ENCODE data around the gene GRM8. TPM values are rescaled to one million over a fixed set of nuclear protein-coding genes. Genes with fewer than 3 reads are reported as not detected.
"Not testable (repeated sequence)": the region's sequence is repeated elsewhere in the genome, so short reads cannot be mapped to it uniquely, and the experiment has no call there.

The GRM8 gene
- total RNA-seq, 8 experiments from 2014 or later, result 0.35 to 4.8 (median 2.7) TPM; not detected in 1

GRCh38 chr7:126907657-126908056, 345.1 kb downstream of the GRM8 start:
- in situ Hi-C loops (cut with MboI; ENCODE audit: low pct_unique_long_range_greater_than_20kb in 2 of 9, low sequenced_read_pairs in 9 of 9, unreplicated experiment in 9 of 9); H3K27ac ChIP-seq; ATAC-seq (replicated peaks in 6 of 8); H3K4me3 ChIP-seq; H3K4me1 ChIP-seq (replicated peaks in 1 of 2): not testable (repeated sequence)
- 29 to 100% (median 88%) methylated on average over 1 to 4 of the region's 6 CpGs; no CpG with 5 or more reads in 2 of the 10 experiments for WGBS, 10 experiments

- in situ Hi-C loops (cut with MboI; ENCODE audit: low pct_unique_long_range_greater_than_20kb in 2 of 9, low sequenced_read_pairs in 9 of 9, unreplicated experiment in 9 of 9); H3K4me1 ChIP-seq (replicated peaks in 1 of 2); H3K4me3 ChIP-seq; H3K27ac ChIP-seq; ATAC-seq (replicated peaks in 6 of 8): not testable (repeated sequence)
- WGBS, 10 experiments, result 0 to 83% (median 63%) methylated on average over 2 of the region's 2 CpGs; no CpG with 5 or more reads in 2 of the 10 experiments
These were observed 347.5 kb downstream of the GRM8 start for GRCh38 chr7:126905255-126905654.

- ATAC-seq (replicated peaks in 6 of 8), result not testable (repeated sequence)
These were observed 351.5 kb downstream of the GRM8 start for GRCh38 chr7:126901041-126901765.

GRCh38 chr7:126887980-126888379, 364.8 kb downstream of the GRM8 start:
- peaks cover 4 to 10% of the 10 kb centered on the region in 2 donors for H3K4me1 ChIP-seq (replicated peaks in 1 of 2)
- H3K4me3 ChIP-seq; in situ Hi-C loops (cut with MboI; ENCODE audit: low pct_unique_long_range_greater_than_20kb in 2 of 9, low sequenced_read_pairs in 9 of 9, unreplicated experiment in 9 of 9); H3K27ac ChIP-seq: not testable (repeated sequence)
- ATAC-seq (replicated peaks in 6 of 8), result peak in 5 of 8 experiments; percentile 64 to 72 (median 70)
- 0% methylated on average over 1 of the region's 1 CpG; no CpG with 5 or more reads in 9 of the 10 experiments for WGBS, 10 experiments

More at GRCh38 chr7:126901041-126901765, 351.5 kb downstream of the GRM8 start:
- H3K4me1 ChIP-seq (replicated peaks in 1 of 2); H3K27ac ChIP-seq; in situ Hi-C loops (cut with MboI; ENCODE audit: low pct_unique_long_range_greater_than_20kb in 2 of 9, low sequenced_read_pairs in 9 of 9, unreplicated experiment in 9 of 9); H3K4me3 ChIP-seq: not testable (repeated sequence)
- WGBS, 10 experiments, result 17 to 100% (median 60%) methylated on average over 1 to 3 of the region's 6 CpGs; no CpG with 5 or more reads in 4 of the 10 experiments

GRCh38 chr7:126887560-126887959, 365.2 kb downstream of the GRM8 start:
- H3K4me3 ChIP-seq; in situ Hi-C loops (cut with MboI; ENCODE audit: low pct_unique_long_range_greater_than_20kb in 2 of 9, low sequenced_read_pairs in 9 of 9, unreplicated experiment in 9 of 9); H3K27ac ChIP-seq: not testable (repeated sequence)
- H3K4me1 ChIP-seq (replicated peaks in 1 of 2), result peaks cover 4 to 10% of the 10 kb centered on the region in 2 donors
- ATAC-seq (replicated peaks in 6 of 8), result peak in 5 of 8 experiments; percentile 89 to 95 (median 93)
- WGBS, 10 experiments, result 40 to 50% methylated on average over 1 to 2 of the region's 4 CpGs; no CpG with 5 or more reads in 8 of the 10 experiments

GRCh38 chr7:126882730-126883129, 370.0 kb downstream of the GRM8 start:
- ATAC-seq (replicated peaks in 6 of 8); in situ Hi-C loops (cut with MboI; ENCODE audit: low pct_unique_long_range_greater_than_20kb in 2 of 9, low sequenced_read_pairs in 9 of 9, unreplicated experiment in 9 of 9); H3K4me3 ChIP-seq; H3K4me1 ChIP-seq (replicated peaks in 1 of 2); H3K27ac ChIP-seq: not testable (repeated sequence)
- WGBS, 10 experiments, result 100% methylated on average over 1 of the region's 1 CpG; no CpG with 5 or more reads in 8 of the 10 experiments

- in situ Hi-C loops (cut with MboI; ENCODE audit: low pct_unique_long_range_greater_than_20kb in 2 of 9, low sequenced_read_pairs in 9 of 9, unreplicated experiment in 9 of 9); H3K4me3 ChIP-seq; H3K27ac ChIP-seq; H3K4me1 ChIP-seq (replicated peaks in 1 of 2): not testable (repeated sequence)
- 53 to 100% (median 100%) methylated on average over 1 to 2 of the region's 2 CpGs; no CpG with 5 or more reads in 7 of the 10 experiments for WGBS, 10 experiments
- peak in 1 of 8 experiments; percentile 18 for ATAC-seq (replicated peaks in 6 of 8)
These were observed 370.8 kb downstream of the GRM8 start for GRCh38 chr7:126881908-126882307.

GRCh38 chr7:126881315-126881714, 371.4 kb downstream of the GRM8 start:
- H3K27ac ChIP-seq, result no peak overlapping the region
- H3K4me1 ChIP-seq (replicated peaks in 1 of 2), result no peaks in the 10 kb centered on the region
- no peak for ATAC-seq (replicated peaks in 6 of 8)
- in situ Hi-C loops (cut with MboI; ENCODE audit: low pct_unique_long_range_greater_than_20kb in 2 of 9, low sequenced_read_pairs in 9 of 9, unreplicated experiment in 9 of 9), result no loop called here
- WGBS, 10 experiments, result 50 to 100% (median 94%) methylated on average over 1 to 4 of the region's 4 CpGs; no CpG with 5 or more reads in 5 of the 10 experiments
- no peak overlapping the region for H3K4me3 ChIP-seq

- H3K27ac ChIP-seq; in situ Hi-C loops (cut with MboI; ENCODE audit: low pct_unique_long_range_greater_than_20kb in 2 of 9, low sequenced_read_pairs in 9 of 9, unreplicated experiment in 9 of 9); H3K4me1 ChIP-seq (replicated peaks in 1 of 2); H3K4me3 ChIP-seq; ATAC-seq (replicated peaks in 6 of 8): not testable (repeated sequence)
- WGBS, 10 experiments, result 0 to 100% (median 82%) methylated on average over 1 to 3 of the region's 3 CpGs; no CpG with 5 or more reads in 4 of the 10 experiments
These were observed 376.2 kb downstream of the GRM8 start for GRCh38 chr7:126876536-126876935.

GRCh38 chr7:126856691-126857291, 395.9 kb downstream of the GRM8 start:
- in situ Hi-C loops (cut with MboI; ENCODE audit: low pct_unique_long_range_greater_than_20kb in 2 of 9, low sequenced_read_pairs in 9 of 9, unreplicated experiment in 9 of 9), result no loop called here
- no peaks in the 10 kb centered on the region for H3K4me1 ChIP-seq (replicated peaks in 1 of 2)
- no peak overlapping the region for H3K27ac ChIP-seq
- no peak for ATAC-seq (replicated peaks in 6 of 8)
- no peak overlapping the region for H3K4me3 ChIP-seq
- 0 to 100% (median 17%) methylated on average over 1 to 2 of the region's 2 CpGs; no CpG with 5 or more reads in 1 of the 10 experiments for WGBS, 10 experiments

GRCh38 chr7:126845331-126845730, 407.4 kb downstream of the GRM8 start:
- ATAC-seq (replicated peaks in 6 of 8), result no peak
- H3K4me1 ChIP-seq (replicated peaks in 1 of 2), result no peaks in the 10 kb centered on the region
- in situ Hi-C loops (cut with MboI; ENCODE audit: low pct_unique_long_range_greater_than_20kb in 2 of 9, low sequenced_read_pairs in 9 of 9, unreplicated experiment in 9 of 9), result no loop called here
- no peak overlapping the region for H3K27ac ChIP-seq
- no peak overlapping the region for H3K4me3 ChIP-seq

GRCh38 chr7:126843883-126844282, 408.9 kb downstream of the GRM8 start:
- no peak for ATAC-seq (replicated peaks in 6 of 8)
- Histone ChIP-seq H3K4me3 (no peak overlapping the region), H3K4me1 (replicated peaks in 1 of 2) (no peaks in the 10 kb centered on the region), H3K27ac (no peak overlapping the region)
- in situ Hi-C loops (cut with MboI; ENCODE audit: low pct_unique_long_range_greater_than_20kb in 2 of 9, low sequenced_read_pairs in 9 of 9, unreplicated experiment in 9 of 9), result no loop called here

GRCh38 chr7:126843336-126843735, 409.4 kb downstream of the GRM8 start:
- 0 to 100% (median 70%) methylated on average over 1 to 2 of the region's 2 CpGs for WGBS, 10 experiments
- no peak for ATAC-seq (replicated peaks in 6 of 8)
- Histone ChIP-seq H3K27ac (no peak overlapping the region), H3K4me3 (no peak overlapping the region), H3K4me1 (replicated peaks in 1 of 2) (no peaks in the 10 kb centered on the region)
- in situ Hi-C loops (cut with MboI; ENCODE audit: low pct_unique_long_range_greater_than_20kb in 2 of 9, low sequenced_read_pairs in 9 of 9, unreplicated experiment in 9 of 9), result no loop called here

All from motor neuron (in vitro differentiated cells).